GM18951 (cell line): Measurements from ENCODE around the gene WDPCP.

Experiments
- POLR2A ChIP-seq: IDR thresholded peaks from 4 replicates; pipeline ENCODE4 v1.6.1; 2011; ENCODE audit warnings: mild to moderate bottlenecking; ENCODE audit not compliant: insufficient read length, insufficient read depth; ENCODE audit errors: extremely low read depth
- in situ Hi-C: fragments of 300-500 bp; cut with MboI; formaldehyde crosslinking; loops from one replicate; pipeline ENCODE4 v1.12.0; 2022; ENCODE audit warnings: low sequenced_read_pairs, mixed read lengths, inconsistent platforms; ENCODE audit not compliant: unreplicated experiment

WDPCP gene

GRCh38 chr2:63537306-63537705 lies 51.0 kb downstream of the WDPCP start:
- in situ Hi-C loops = no loop called here
- TF ChIP-seq POLR2A = no peak

- no peak for TF ChIP-seq POLR2A
- in situ Hi-C loops = no loop called here
Observed at GRCh38 chr2:63530704-63531279, 57.5 kb downstream of the WDPCP start.

GRCh38 chr2:63525905-63526304 lies 62.4 kb downstream of the WDPCP start:
- in situ Hi-C loops = no loop called here
- no peak for TF ChIP-seq POLR2A

GRCh38 chr2:63522950-63523349 lies 65.3 kb downstream of the WDPCP start:
- in situ Hi-C loops = no loop called here
- TF ChIP-seq POLR2A = no peak

- TF ChIP-seq POLR2A = no peak
- in situ Hi-C loops = no loop called here
Observed at GRCh38 chr2:63520793-63521192, 67.5 kb downstream of the WDPCP start.

GRCh38 chr2:63514781-63515180 lies 73.5 kb downstream of the WDPCP start:
- TF ChIP-seq POLR2A = no peak
- in situ Hi-C loops = no loop called here

- in situ Hi-C loops = no loop called here
- no peak for TF ChIP-seq POLR2A
Observed at GRCh38 chr2:63514237-63514716, 74.0 kb downstream of the WDPCP start.

GRCh38 chr2:63506320-63506719 lies 82.0 kb downstream of the WDPCP start:
- no peak for TF ChIP-seq POLR2A
- in situ Hi-C loops = no loop called here

GRCh38 chr2:63503818-63504217 lies 84.5 kb downstream of the WDPCP start:
- in situ Hi-C loops = no loop called here

GRCh38 chr2:63500398-63500797 lies 87.9 kb downstream of the WDPCP start:
- in situ Hi-C loops = no loop called here
- TF ChIP-seq POLR2A = no peak

More at GRCh38 chr2:63503818-63504217, 84.5 kb downstream of the WDPCP start:
- no peak for TF ChIP-seq POLR2A

GRCh38 chr2:63497576-63497975 lies 90.7 kb downstream of the WDPCP start:
- no peak for TF ChIP-seq POLR2A
- in situ Hi-C loops = loop anchor here (25.0 kb wide), 1 partner anchor 710 kb away; no protein-coding TSS in a partner anchor

- in situ Hi-C loops = loop anchor here (25.0 kb wide), 1 partner anchor 708 kb away; no protein-coding TSS in a partner anchor
- TF ChIP-seq POLR2A = no peak
Observed at GRCh38 chr2:63494968-63495367, 93.3 kb downstream of the WDPCP start.

- TF ChIP-seq POLR2A = no peak
- in situ Hi-C loops = loop anchor here (25.0 kb wide), 1 partner anchor 707 kb away; no protein-coding TSS in a partner anchor
Observed at GRCh38 chr2:63494100-63494499, 94.2 kb downstream of the WDPCP start.

- in situ Hi-C loops = loop anchor here (25.0 kb wide), 1 partner anchor 701 kb away; no protein-coding TSS in a partner anchor
- TF ChIP-seq POLR2A = no peak
Observed at GRCh38 chr2:63488118-63488713, 100.1 kb downstream of the WDPCP start.
